Heart right ventricle (tissue), 16 donors: ENCODE data around the gene LSM3. TPM values are rescaled to one million over a fixed set of nuclear protein-coding genes. Genes with fewer than 3 reads are reported as not detected.
A peak's percentile ranks its signal among the peaks of the same experiment; 100 is the strongest.

Experiments
- ATAC-seq, 8 donors: fragments of 200-7000 bp; cut with Tn5 transposase; one replicate each; pipeline ENCODE4 v1.9.1; 2020; ENCODE audit warnings: mild to moderate bottlenecking in 8 of 8, moderate library complexity in 8 of 8, moderate number of reproducible peaks in 1 of 8
- DNase-seq, 2 donors: peaks; one replicate each; pipeline ENCODE4 v3.0.0-alpha.2; 2020
- H3K27ac ChIP-seq, 10 donors: fragments of 200-600 bp; sonication (generic) in 2 of 10; one replicate each; pipeline versions ENCODE4 v1.5.0 to v1.8.0; 2020 to 2022; ENCODE audit warnings: mild to moderate bottlenecking in 3 of 10
- H3K27me3 ChIP-seq, 7 donors: fragments of 200-600 bp; one replicate each; pipeline ENCODE4 v1.8.0; 2021 to 2022; ENCODE audit warnings: mild to moderate bottlenecking in 2 of 7
- H3K36me3 ChIP-seq, 9 donors: fragments of 200-600 bp; sonication (generic) in 1 of 9; one replicate each; pipeline versions ENCODE4 v1.5.0 to v1.8.0; 2020 to 2022; ENCODE audit warnings: mild to moderate bottlenecking in 2 of 9
- H3K4me1 ChIP-seq, 9 donors: fragments of 200-600 bp; sonication (generic) in 1 of 9; one replicate each; pipeline versions ENCODE4 v1.5.0 to v1.8.0; 2020 to 2022; ENCODE audit warnings: mild to moderate bottlenecking in 4 of 9
- H3K4me3 ChIP-seq, 10 donors: fragments of 200-600 bp; sonication (generic) in 2 of 10; one replicate each; pipeline versions ENCODE4 v1.5.0 to v1.8.0; 2020 to 2022; ENCODE audit warnings: mild to moderate bottlenecking in 7 of 10, moderate library complexity in 2 of 10
- H3K9me3 ChIP-seq, 11 donors: fragments of 200-600 bp in 10 of 11; sonication (generic) in 2 of 11; one replicate each; pipeline versions ENCODE4 v1.5.0 to v1.8.0; 2013 to 2022; ENCODE audit warnings: mild to moderate bottlenecking in 2 of 11, control low read depth in 1 of 11, moderate library complexity in 1 of 11
- WGBS, 2 donors: extraction: QIAGEN DNeasy Blood & Tissue Kit; methylation state at CpG; one replicate each; pipeline ENCODE4 v1.1.7; 2013; ENCODE audit warnings: inconsistent platforms in 1 of 2; 5-methylcytosine and 5-hydroxymethylcytosine counted together
- intact Hi-C, 10 donors: fragments of 100-400 bp; cut with DNase I; formaldehyde crosslinking; loops; one replicate each; pipeline versions ENCODE4 v1.11.1 to v1.14.2; 2022
- polyA plus RNA-seq, 2 donors: library from polyadenylated mRNA; stranded (reverse); fragments of 200-250 nt; gene quantifications; one replicate each; pipeline ENCODE4 v1.2.3, GENCODE V29; 2013
- total RNA-seq, 10 donors: library from RNA; stranded (reverse); fragmentation: NEBNext Ultra II Directional in 3 of 10; extraction: Animal tissue kit (Norgen Biotek cat#: 25700) in 3 of 10; gene quantifications; one replicate each; pipeline versions ENCODE4 v1.2.1 to v1.2.4, GENCODE V29; 2021 to 2023
- TF ChIP-seq, protein P1 (sequence below), 9 donors: fragments of 200-600 bp; sonication (generic) in 2 of 9; IDR thresholded peaks; one replicate each; pipeline versions ENCODE4 v1.5.0 to v1.8.0; 2021 to 2022; ENCODE audit warnings: antibody characterized with exemption in 9 of 9, mild to moderate bottlenecking in 5 of 9, moderate library complexity in 1 of 9
- donor health status: Arrhythmogenic right ventricular cardiomyopathy.
- donor health status: ischemic (EF 13 %, LVEDD 7.1; RV severe dilation, severe dysfunction).
- donor health status: healthy with polysubstance abuse.
- donor health status: DM: no; HTN: yes; CAD: no.
- donor health status: DM: no; HTN: no; CAD: no.
- donor health status: ischemic (EF 25% LVEDD 6.9; RV normal size, moderate dysfunction).
- donor health status: ischemic (EF 25% LVEDD 5.7; RV mildly dilated, moderate dysfunction).
- donor health status: healthy.
- donor health status: DM: yes; HTN: yes; CAD: no.
- donor health status: Ischemic cardiomyopathy.
- donor health status: ischemic (EF 35%, LVEDD 5.7; RV mildly dilated, moderate dysfunction).
- donor health status: nonischemic (EF 11% LVEDD 7.7; RV severe dilation, severe dysfunction).
- donor health status: DM: yes; HTN: yes; CAD: no.
- donor health status: PGD.
- donor health status: ischemic (EF 29% LVEDD 5.4; RV normal size, mild dysfunction).
- donor health status: nonischemic (EF 23%, LVEDD 6.1; RV moderate dilation, normal function).

LSM3 gene
- total and polyA plus RNA-seq, 12 donors: 5.6 to 18.0 (median 15.2) TPM

DNA sequence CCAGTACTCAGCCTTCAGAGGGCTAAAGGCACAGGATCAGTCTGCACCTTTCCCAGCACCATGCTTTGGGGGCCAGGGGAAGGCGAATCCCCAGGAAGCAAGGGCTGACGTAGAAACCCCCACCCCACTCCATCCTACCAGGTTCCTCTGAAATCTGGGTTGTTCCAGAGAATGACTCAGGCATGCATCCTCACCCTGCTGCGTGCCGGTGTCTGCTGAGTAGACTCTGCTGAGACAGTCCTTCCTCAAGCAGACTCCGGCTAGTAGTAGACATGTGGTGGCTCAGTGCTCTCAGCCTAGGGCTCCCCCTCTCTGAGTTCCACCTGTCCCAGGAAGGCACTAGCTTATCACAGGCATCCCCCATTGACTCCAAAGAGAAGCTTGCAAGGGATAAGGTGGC is 44.7 kb upstream of the LSM3 start:
- ATAC-seq: no peak
- peaks cover 9 to 100% (median 63%) of the 10 kb centered on the region in 9 donors for H3K36me3 ChIP-seq
- H3K9me3 ChIP-seq: no peaks in the 10 kb centered on the region
- DNase-seq: no peak
- no peak overlapping the region for H3K27ac ChIP-seq
- TF ChIP-seq, protein P1, sequence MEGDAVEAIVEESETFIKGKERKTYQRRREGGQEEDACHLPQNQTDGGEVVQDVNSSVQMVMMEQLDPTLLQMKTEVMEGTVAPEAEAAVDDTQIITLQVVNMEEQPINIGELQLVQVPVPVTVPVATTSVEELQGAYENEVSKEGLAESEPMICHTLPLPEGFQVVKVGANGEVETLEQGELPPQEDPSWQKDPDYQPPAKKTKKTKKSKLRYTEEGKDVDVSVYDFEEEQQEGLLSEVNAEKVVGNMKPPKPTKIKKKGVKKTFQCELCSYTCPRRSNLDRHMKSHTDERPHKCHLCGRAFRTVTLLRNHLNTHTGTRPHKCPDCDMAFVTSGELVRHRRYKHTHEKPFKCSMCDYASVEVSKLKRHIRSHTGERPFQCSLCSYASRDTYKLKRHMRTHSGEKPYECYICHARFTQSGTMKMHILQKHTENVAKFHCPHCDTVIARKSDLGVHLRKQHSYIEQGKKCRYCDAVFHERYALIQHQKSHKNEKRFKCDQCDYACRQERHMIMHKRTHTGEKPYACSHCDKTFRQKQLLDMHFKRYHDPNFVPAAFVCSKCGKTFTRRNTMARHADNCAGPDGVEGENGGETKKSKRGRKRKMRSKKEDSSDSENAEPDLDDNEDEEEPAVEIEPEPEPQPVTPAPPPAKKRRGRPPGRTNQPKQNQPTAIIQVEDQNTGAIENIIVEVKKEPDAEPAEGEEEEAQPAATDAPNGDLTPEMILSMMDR (IDR thresholded peaks at IDR 0.05): no peak
- H3K4me3 ChIP-seq: no peak overlapping the region
- H3K4me1 ChIP-seq: peaks cover 0 to 18% (median 12%) of the 10 kb centered on the region in 9 donors
- 95 to 98% methylated on average over 5 of the region's 5 CpGs for WGBS, 2 donors
- H3K27me3 ChIP-seq: no peaks in the 10 kb centered on the region
- intact Hi-C loops: no loop called here

DNA sequence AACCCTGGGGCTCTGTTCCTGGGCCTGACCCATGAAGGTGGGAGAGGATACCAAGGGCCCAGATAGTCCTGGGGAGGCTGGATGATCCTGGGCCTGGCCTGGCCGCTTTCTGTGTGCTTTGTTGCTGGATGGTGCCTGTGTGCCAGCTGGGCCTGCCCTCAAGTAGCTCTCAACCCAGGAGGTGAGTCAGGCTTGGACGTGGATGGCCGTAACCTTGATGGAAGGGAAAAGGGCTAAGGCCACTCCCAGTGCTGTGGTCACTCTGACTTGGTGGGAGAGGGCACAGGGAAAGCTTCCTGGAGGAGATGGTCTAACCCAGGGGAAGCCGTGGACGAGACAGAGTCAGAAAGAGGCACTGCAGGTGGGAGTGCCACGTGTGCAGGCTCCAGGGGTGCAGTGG is 44.3 kb upstream of the LSM3 start:
- no peak for DNase-seq

DNA sequence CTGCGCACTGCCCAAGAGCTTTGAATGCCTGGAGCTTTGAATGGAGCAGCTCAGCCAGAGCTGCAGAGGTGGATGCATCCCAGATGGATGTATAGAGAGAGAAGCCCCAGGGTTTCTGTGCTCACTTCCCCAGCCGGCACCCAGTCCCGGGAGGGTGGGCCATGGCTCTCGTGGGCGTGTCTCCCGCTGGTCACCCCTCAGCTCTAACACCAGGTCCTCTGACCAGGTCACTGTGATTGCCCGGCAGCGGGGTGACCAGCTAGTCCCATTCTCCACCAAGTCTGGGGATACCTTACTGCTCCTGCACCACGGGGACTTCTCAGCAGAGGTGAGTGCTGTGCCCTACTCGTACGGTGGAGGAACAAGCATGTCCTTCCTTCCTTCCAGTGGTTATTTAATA is 43.0 kb upstream of the LSM3 start:
- 88 to 94% methylated on average over 11 of the region's 11 CpGs for WGBS, 2 donors
- ATAC-seq: no peak
- peaks cover 0 to 18% (median 12%) of the 10 kb centered on the region in 9 donors for H3K4me1 ChIP-seq
- intact Hi-C loops: no loop called here
- H3K9me3 ChIP-seq: no peaks in the 10 kb centered on the region
- H3K4me3 ChIP-seq: no peak overlapping the region
- no peaks in the 10 kb centered on the region for H3K27me3 ChIP-seq
- TF ChIP-seq, protein P1 (IDR thresholded peaks at IDR 0.05): no peak
- peaks cover 9 to 100% (median 51%) of the 10 kb centered on the region in 9 donors for H3K36me3 ChIP-seq
- DNase-seq: no peak
- H3K27ac ChIP-seq: no peak overlapping the region

More for the DNA sequence above, 44.3 kb upstream of the LSM3 start:
- Histone ChIP-seq H3K36me3 (peaks cover 9 to 100% (median 59%) of the 10 kb centered on the region in 9 donors), H3K9me3 (no peaks in the 10 kb centered on the region), H3K27ac (no peak overlapping the region), H3K4me3 (no peak overlapping the region), H3K27me3 (no peaks in the 10 kb centered on the region), H3K4me1 (peaks cover 0 to 18% (median 12%) of the 10 kb centered on the region in 9 donors)
- ATAC-seq: no peak
- WGBS, 2 donors: 92 to 94% methylated on average over 6 of the region's 6 CpGs
- intact Hi-C loops: no loop called here
- TF ChIP-seq, protein P1 (IDR thresholded peaks at IDR 0.05): no peak

DNA sequence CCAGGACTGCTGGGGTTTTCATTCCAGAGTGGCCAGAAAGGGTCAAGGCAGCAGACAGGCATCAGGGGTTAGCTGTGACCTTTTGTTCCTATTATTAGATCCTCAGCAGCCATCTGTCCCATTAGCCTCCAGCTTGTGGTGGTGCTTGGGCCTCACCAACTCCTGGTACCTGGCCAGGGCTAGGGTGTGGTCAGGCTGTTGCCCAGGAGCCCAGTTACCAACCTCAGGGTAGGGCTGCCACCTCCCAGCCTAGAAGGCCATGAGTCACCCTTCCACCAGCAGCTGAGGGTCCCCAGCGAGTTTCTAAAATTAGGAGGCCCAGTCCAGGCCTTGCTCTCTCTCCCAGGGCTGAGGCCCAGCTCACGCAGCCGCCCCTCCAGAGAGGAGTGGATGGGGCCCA is 41.6 kb upstream of the LSM3 start:
- H3K4me3 ChIP-seq: no peak overlapping the region
- 63% methylated on average over 3 of the region's 3 CpGs for WGBS, 2 donors
- intact Hi-C loops: no loop called here
- H3K27ac ChIP-seq: peak overlapping the region in 8 of 10 donors; percentile 23 to 73 (median 49)
- no peaks in the 10 kb centered on the region for H3K27me3 ChIP-seq
- ATAC-seq (peak; percentile 18 to 71 (median 46)), DNase-seq (peak; percentile 40 to 54)
- H3K36me3 ChIP-seq: peaks cover 9 to 100% (median 41%) of the 10 kb centered on the region in 9 donors
- no peaks in the 10 kb centered on the region for H3K9me3 ChIP-seq
- peaks cover 5 to 31% (median 15%) of the 10 kb centered on the region in 9 donors for H3K4me1 ChIP-seq
- TF ChIP-seq, protein P1 (IDR thresholded peaks at IDR 0.05): no peak
